Keratinocyte (primary cell): Measurements from ENCODE around the gene SLC6A3. TPM values are rescaled to one million over a fixed set of nuclear protein-coding genes. Genes with fewer than 3 reads are reported as not detected.

Experiments used
- DNase-seq: peaks from one replicate; pipeline ENCODE4 v3.0.0-alpha.2; 2011; ENCODE audit warnings: low read depth, missing footprints, low spot score
- FAIRE-seq: peaks from 2 replicates; lab custom pipeline; 2011; peaks lifted over from hg19 to GRCh38; lab: Jason Lieb, UNC
- H2AFZ ChIP-seq: 2 replicates; pipeline ENCODE4 v1.6.0; 2012; ENCODE audit warnings: low read length, control low read depth, inconsistent platforms; ENCODE audit not compliant: control insufficient read depth
- H3K27ac ChIP-seq: 2 replicates; pipeline ENCODE4 v1.5.1; 2011; ENCODE audit warnings: low read length; ENCODE audit not compliant: control insufficient read depth, insufficient read depth
- H3K27me3 ChIP-seq: 3 replicates; pipeline ENCODE4 v1.6.0; 2011; ENCODE audit warnings: low read length; ENCODE audit not compliant: control insufficient read depth, insufficient read depth; ENCODE audit errors: extremely low read depth
- H3K36me3 ChIP-seq, 2 experiments: 2 replicates in 1 of 2; 3 replicates in 1 of 2; pipeline ENCODE4 v1.5.1; 2011; ENCODE audit warnings: low read length in 2 of 2, mild to moderate bottlenecking in 1 of 2; ENCODE audit not compliant: control insufficient read depth in 2 of 2, insufficient read depth in 2 of 2; ENCODE audit errors: extremely low read depth in 1 of 2
- H3K4me1 ChIP-seq: 3 replicates; pipeline ENCODE4 v1.5.1; 2011; ENCODE audit warnings: low read length; ENCODE audit not compliant: control insufficient read depth, insufficient read depth; ENCODE audit errors: extremely low read depth
- H3K4me2 ChIP-seq: 3 replicates; pipeline ENCODE4 v1.6.0; 2011; ENCODE audit warnings: low read depth, low read length; ENCODE audit not compliant: control insufficient read depth, insufficient read depth; ENCODE audit errors: extremely low read depth
- H3K4me3 ChIP-seq, 3 experiments: fragments of 200-600 bp in 1 of 3; sonication (generic) in 1 of 3; 2 replicates in 2 of 3; 3 replicates in 1 of 3; pipeline ENCODE4 v1.5.1; 2011 to 2016; ENCODE audit warnings: low read length in 3 of 3, mild to moderate bottlenecking in 3 of 3, control low read depth in 2 of 3, inconsistent platforms in 1 of 3, low read depth in 1 of 3, mixed read lengths in 1 of 3, mixed run types in 1 of 3, moderate library complexity in 1 of 3; ENCODE audit not compliant: control insufficient read depth in 2 of 3, insufficient read depth in 2 of 3; ENCODE audit errors: extremely low read depth in 1 of 3
- H3K79me2 ChIP-seq: 2 replicates; pipeline ENCODE4 v1.6.0; 2012; ENCODE audit warnings: low read length; ENCODE audit not compliant: control insufficient read depth, insufficient read depth
- H3K9ac ChIP-seq: 3 replicates; pipeline ENCODE4 v1.6.0; 2011; ENCODE audit warnings: low read length; ENCODE audit not compliant: control insufficient read depth, insufficient read depth; ENCODE audit errors: extremely low read depth
- H3K9me1 ChIP-seq: 3 replicates; pipeline ENCODE4 v1.6.0; 2011; ENCODE audit warnings: low read length; ENCODE audit not compliant: control insufficient read depth, insufficient read depth; ENCODE audit errors: extremely low read depth
- H3K9me3 ChIP-seq: 2 replicates; pipeline ENCODE4 v1.5.1; 2012; ENCODE audit warnings: low read depth, low read length; ENCODE audit not compliant: control insufficient read depth
- H4K20me1 ChIP-seq: 3 replicates; pipeline ENCODE4 v1.6.0; 2011; ENCODE audit warnings: low read length; ENCODE audit not compliant: control insufficient read depth, insufficient read depth; ENCODE audit errors: extremely low read depth
- CTCF ChIP-seq, 3 experiments: IDR thresholded peaks in 1 of 3; conservative IDR thresholded peaks in 1 of 3; optimal IDR thresholded peaks in 1 of 3; 2 replicates in 2 of 3; 3 replicates in 1 of 3; pipeline versions ENCODE3 to v1.5.1; 2011; ENCODE audit warnings: low read length in 3 of 3, mild to moderate bottlenecking in 3 of 3, moderate library complexity in 2 of 3, control low read depth in 1 of 3, inconsistent platforms in 1 of 3; ENCODE audit not compliant: insufficient read depth in 2 of 3; ENCODE audit errors: extremely low read depth in 1 of 3
- EZH2 ChIP-seq: IDR thresholded peaks from one replicate; pipeline ENCODE4 v1.6.1; 2012; ENCODE audit warnings: inconsistent platforms, mild to moderate bottlenecking, low read length, moderate library complexity
- dilution Hi-C: fragments of 300-500 bp; cut with MboI; formaldehyde crosslinking; loops from one replicate; pipeline ENCODE4 v1.7.0; 2020; ENCODE audit warnings: low sequenced_read_pairs; ENCODE audit not compliant: extremely low pct_ligation_motif_present
- polyA plus RNA-seq, 5 experiments: library from polyadenylated mRNA; depleted of rRNA in 3 of 5; stranded (reverse) in 3 of 5; stranded (forward) in 1 of 5; unstranded in 1 of 5; fragments of >200 nt; gene quantifications; 1 replicate in 1 of 5; 2 replicates in 3 of 5; 3 replicates in 1 of 5; pipeline versions ENCODE4 v1.2.1 to v1.2.3, GENCODE V29; 2011 to 2012; ENCODE audit warnings: missing spikeins in 2 of 5, low read depth in 1 of 5, low replicate concordance in 1 of 5

The SLC6A3 gene
- polyA plus RNA-seq, 1 donor (not counting 4 experiments of a cell fraction or from before 2014, with no cell fraction given): 0.03 TPM

GRCh38 chr5:1393571-1394501, 51.4 kb downstream of the SLC6A3 start:
- H4K20me1 ChIP-seq: no peaks in the 10 kb centered on the region
- H2AFZ ChIP-seq: no peak overlapping the region
- TF ChIP-seq CTCF (optimal IDR thresholded peaks at IDR 0.05 in 1 of 3, IDR thresholded peaks at IDR 0.05 in 1 of 3, conservative IDR thresholded peaks at IDR 0.05 in 1 of 3; ENCODE audit: extremely low read depth in 1 of 3, insufficient read depth in 2 of 3, low read length in 3 of 3) (no peak), EZH2 (no peak)
- H3K4me3 ChIP-seq: no peak overlapping the region
- H3K27me3 ChIP-seq: peaks cover 15% of the 10 kb centered on the region
- no peaks in the 10 kb centered on the region for H3K4me1 ChIP-seq
- H3K79me2 ChIP-seq: no peaks in the 10 kb centered on the region
- H3K9ac ChIP-seq: no peak overlapping the region
- H3K4me2 ChIP-seq: no peak overlapping the region
- no peak overlapping the region for H3K27ac ChIP-seq
- dilution Hi-C loops: no loop called here
- no peaks in the 10 kb centered on the region for H3K36me3 ChIP-seq
- DNase-seq (no peak), FAIRE-seq (no peak)
- no peaks in the 10 kb centered on the region for H3K9me3 ChIP-seq
- H3K9me1 ChIP-seq: no peaks in the 10 kb centered on the region

GRCh38 chr5:1392801-1393565, 52.3 kb downstream of the SLC6A3 start:
- dilution Hi-C loops: no loop called here

More at GRCh38 chr5:1392801-1393565, 52.3 kb downstream of the SLC6A3 start:
- H2AFZ ChIP-seq: no peak overlapping the region
- no peak overlapping the region for H3K4me2 ChIP-seq
- H3K79me2 ChIP-seq: no peaks in the 10 kb centered on the region
- FAIRE-seq (no peak), DNase-seq (no peak)
- no peak for TF ChIP-seq EZH2
- no peak for TF ChIP-seq CTCF (optimal IDR thresholded peaks at IDR 0.05 in 1 of 3, IDR thresholded peaks at IDR 0.05 in 1 of 3, conservative IDR thresholded peaks at IDR 0.05 in 1 of 3; ENCODE audit: extremely low read depth in 1 of 3, insufficient read depth in 2 of 3, low read length in 3 of 3)
- H3K9ac ChIP-seq: no peak overlapping the region
- no peak overlapping the region for H3K27ac ChIP-seq
- no peaks in the 10 kb centered on the region for H3K36me3 ChIP-seq
- H3K9me1 ChIP-seq: no peaks in the 10 kb centered on the region
- no peaks in the 10 kb centered on the region for H4K20me1 ChIP-seq
- no peaks in the 10 kb centered on the region for H3K9me3 ChIP-seq
- H3K4me3 ChIP-seq: no peak overlapping the region
- H3K27me3 ChIP-seq: peaks cover 19% of the 10 kb centered on the region
- H3K4me1 ChIP-seq: no peaks in the 10 kb centered on the region
